Measurements from ENCODE around the gene ERC2. TPM values are rescaled to one million over a fixed set of nuclear protein-coding genes. Genes with fewer than 3 reads are reported as not detected.

ERC2 gene
- total RNA-seq, 6 donors from 2014 or later, result 0.67 to 14.7 (median 1.3) TPM

DNA sequence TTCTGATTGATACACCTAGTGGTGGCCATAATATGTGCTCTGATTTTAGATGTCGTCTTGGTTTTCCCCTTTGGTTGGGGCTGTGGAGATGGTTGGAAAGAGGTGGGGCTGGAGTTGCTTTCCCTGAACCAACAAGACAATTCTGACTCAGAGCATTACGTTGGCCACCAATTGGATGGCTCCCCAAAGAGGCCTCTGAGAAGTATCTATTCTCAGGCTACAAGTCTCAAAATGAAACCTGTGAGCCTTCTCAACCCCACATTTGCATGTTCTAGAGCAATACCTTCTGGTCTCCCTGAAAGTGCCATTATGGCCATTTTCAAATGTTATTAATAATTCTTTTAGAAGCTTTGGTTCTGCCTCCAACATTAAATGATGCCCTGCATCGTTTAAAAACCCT, 792.8 kb downstream of the ERC2 start:
- H3K4me3 ChIP-seq, result no peak overlapping the region
- H3K27ac ChIP-seq, result no peak overlapping the region
- peaks cover 0 to 4% (median 0%) of the 10 kb centered on the region in 4 donors for H3K4me1 ChIP-seq
- no peaks in the 10 kb centered on the region for H3K27me3 ChIP-seq
- TF ChIP-seq POLR2AphosphoS5 (IDR thresholded peaks at IDR 0.05) (no peak), POLR2A (IDR thresholded peaks at IDR 0.05) (no peak), EP300 (IDR thresholded peaks at IDR 0.05) (no peak)
- TF ChIP-seq, protein P1, sequence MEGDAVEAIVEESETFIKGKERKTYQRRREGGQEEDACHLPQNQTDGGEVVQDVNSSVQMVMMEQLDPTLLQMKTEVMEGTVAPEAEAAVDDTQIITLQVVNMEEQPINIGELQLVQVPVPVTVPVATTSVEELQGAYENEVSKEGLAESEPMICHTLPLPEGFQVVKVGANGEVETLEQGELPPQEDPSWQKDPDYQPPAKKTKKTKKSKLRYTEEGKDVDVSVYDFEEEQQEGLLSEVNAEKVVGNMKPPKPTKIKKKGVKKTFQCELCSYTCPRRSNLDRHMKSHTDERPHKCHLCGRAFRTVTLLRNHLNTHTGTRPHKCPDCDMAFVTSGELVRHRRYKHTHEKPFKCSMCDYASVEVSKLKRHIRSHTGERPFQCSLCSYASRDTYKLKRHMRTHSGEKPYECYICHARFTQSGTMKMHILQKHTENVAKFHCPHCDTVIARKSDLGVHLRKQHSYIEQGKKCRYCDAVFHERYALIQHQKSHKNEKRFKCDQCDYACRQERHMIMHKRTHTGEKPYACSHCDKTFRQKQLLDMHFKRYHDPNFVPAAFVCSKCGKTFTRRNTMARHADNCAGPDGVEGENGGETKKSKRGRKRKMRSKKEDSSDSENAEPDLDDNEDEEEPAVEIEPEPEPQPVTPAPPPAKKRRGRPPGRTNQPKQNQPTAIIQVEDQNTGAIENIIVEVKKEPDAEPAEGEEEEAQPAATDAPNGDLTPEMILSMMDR (IDR thresholded peaks at IDR 0.05), result no peak
- H3K36me3 ChIP-seq, result no peaks in the 10 kb centered on the region
- no peaks in the 10 kb centered on the region for H3K9me3 ChIP-seq
- ATAC-seq (ENCODE audit: low FRiP score in 2 of 2) (no peak), DNase-seq (no peak)
- WGBS, 2 donors, result 79 to 84% methylated on average over 3 of the region's 3 CpGs

DNA sequence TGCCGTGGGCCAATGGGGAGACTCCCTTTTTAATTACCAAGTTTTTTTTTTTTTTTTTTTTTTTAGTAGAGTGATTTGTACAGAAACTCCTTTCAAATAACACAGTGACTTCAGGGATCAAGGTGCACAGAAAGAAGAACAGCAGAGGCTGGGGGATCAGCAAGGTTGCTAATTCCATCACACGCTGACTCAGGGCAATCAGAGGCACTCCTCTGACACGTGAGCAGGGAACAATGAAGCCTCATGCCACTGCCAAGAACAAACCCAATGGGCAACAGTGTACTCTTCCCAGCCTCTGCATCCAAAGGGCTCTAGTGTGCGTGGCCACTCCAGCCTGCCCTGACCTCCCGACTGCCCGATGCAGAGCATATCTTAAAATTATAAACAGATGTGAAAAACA, 794.5 kb downstream of the ERC2 start:
- Histone ChIP-seq H3K4me3 (no peak overlapping the region), H3K36me3 (no peaks in the 10 kb centered on the region), H3K27me3 (no peaks in the 10 kb centered on the region), H3K4me1 (peaks cover 0 to 6% (median 0%) of the 10 kb centered on the region in 4 donors), H3K9me3 (no peaks in the 10 kb centered on the region), H3K27ac (no peak overlapping the region)
- ATAC-seq (ENCODE audit: low FRiP score in 2 of 2) (no peak), DNase-seq (no peak)
- WGBS, 2 donors, result 69 to 74% methylated on average over 6 of the region's 6 CpGs
- TF ChIP-seq, protein P1 (IDR thresholded peaks at IDR 0.05), result no peak
- no peak for TF ChIP-seq EP300 (IDR thresholded peaks at IDR 0.05)
- no peak for TF ChIP-seq POLR2AphosphoS5 (IDR thresholded peaks at IDR 0.05)
- no peak for TF ChIP-seq POLR2A (IDR thresholded peaks at IDR 0.05)

DNA sequence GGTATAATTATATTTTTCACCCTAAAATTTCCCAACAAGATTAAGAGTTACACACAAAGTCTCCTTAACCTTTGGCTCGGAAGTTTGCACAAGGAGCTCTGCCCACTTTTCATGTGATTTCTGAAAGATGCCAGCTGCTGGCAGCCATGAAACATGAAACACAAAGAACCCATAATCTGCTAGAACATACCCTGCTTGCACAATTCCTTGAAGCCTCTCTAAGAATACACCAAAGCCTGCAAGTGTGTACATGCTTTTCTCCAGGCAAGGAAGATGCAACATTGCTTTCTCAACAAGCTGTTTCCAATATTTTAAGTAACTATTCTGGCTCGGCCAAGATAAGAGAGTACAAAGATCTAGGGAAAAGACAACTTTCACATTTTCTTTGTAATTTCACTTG, 799.1 kb downstream of the ERC2 start:
- Histone ChIP-seq H3K4me1 (peaks cover 0 to 2% (median 0%) of the 10 kb centered on the region in 4 donors), H3K27me3 (no peaks in the 10 kb centered on the region), H3K27ac (no peak overlapping the region), H3K9me3 (no peaks in the 10 kb centered on the region), H3K36me3 (no peaks in the 10 kb centered on the region), H3K4me3 (no peak overlapping the region)
- ATAC-seq (ENCODE audit: low FRiP score in 2 of 2) (no peak), DNase-seq (no peak)
- TF ChIP-seq, protein P1 (IDR thresholded peaks at IDR 0.05), result no peak
- no peak for TF ChIP-seq POLR2AphosphoS5 (IDR thresholded peaks at IDR 0.05)
- no peak for TF ChIP-seq EP300 (IDR thresholded peaks at IDR 0.05)
- TF ChIP-seq POLR2A (IDR thresholded peaks at IDR 0.05), result no peak
- WGBS, 2 donors, result 71% methylated on average over 2 of the region's 2 CpGs

DNA sequence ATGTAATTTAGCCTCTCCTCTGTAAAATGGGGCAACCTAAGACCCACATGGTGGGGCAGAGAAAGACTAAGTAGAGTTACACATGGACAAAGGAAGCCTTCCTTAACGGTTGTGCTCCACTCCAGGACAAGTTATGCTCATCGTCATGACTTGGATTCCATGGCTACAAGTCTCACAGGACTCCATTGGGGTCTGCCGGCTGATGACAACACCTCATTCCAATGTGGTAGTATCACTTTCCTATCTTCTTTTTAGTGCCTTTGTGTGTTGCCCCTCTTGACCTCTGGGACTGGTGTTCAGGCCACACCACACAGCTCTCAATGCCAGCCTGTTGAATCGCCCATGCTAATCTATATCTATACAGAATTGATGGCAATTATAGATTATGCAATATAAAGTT, 799.9 kb downstream of the ERC2 start:
- Histone ChIP-seq H3K9me3 (no peaks in the 10 kb centered on the region), H3K4me1 (peaks cover 0 to 2% (median 0%) of the 10 kb centered on the region in 4 donors), H3K36me3 (no peaks in the 10 kb centered on the region), H3K27me3 (no peaks in the 10 kb centered on the region), H3K4me3 (no peak overlapping the region), H3K27ac (no peak overlapping the region)
- ATAC-seq (ENCODE audit: low FRiP score in 2 of 2) (peak in 1 of 2 donors; percentile 45), DNase-seq (no peak)
- 85 to 86% methylated on average over 4 of the region's 4 CpGs for WGBS, 2 donors
- TF ChIP-seq POLR2A (IDR thresholded peaks at IDR 0.05) (no peak), EP300 (IDR thresholded peaks at IDR 0.05) (no peak), POLR2AphosphoS5 (IDR thresholded peaks at IDR 0.05) (no peak)
- TF ChIP-seq, protein P1 (IDR thresholded peaks at IDR 0.05), result no peak

DNA sequence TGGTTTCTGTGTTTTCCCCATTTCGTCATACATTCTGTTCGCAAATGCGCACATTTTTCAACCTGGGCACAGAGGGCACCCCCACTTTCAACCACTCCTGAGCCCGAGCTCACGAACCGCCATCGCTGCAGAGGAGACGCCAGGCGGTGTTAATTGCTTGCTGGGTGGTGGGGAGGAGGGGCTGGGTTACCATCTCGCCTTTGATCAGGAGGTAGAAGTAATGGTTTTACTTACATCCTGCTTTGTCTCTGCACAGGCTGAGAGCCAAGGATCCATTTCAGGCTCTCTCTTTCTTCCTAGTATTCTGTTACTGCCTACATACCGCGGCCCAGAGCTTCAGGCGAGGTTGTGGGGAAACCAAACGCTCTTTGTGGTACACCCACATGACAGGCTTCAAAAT, 803.9 kb downstream of the ERC2 start:
- Histone ChIP-seq H3K36me3 (no peaks in the 10 kb centered on the region), H3K4me3 (no peak overlapping the region), H3K27ac (no peak overlapping the region), H3K27me3 (no peaks in the 10 kb centered on the region), H3K4me1 (peaks cover 0 to 2% (median 0%) of the 10 kb centered on the region in 4 donors), H3K9me3 (no peaks in the 10 kb centered on the region)
- WGBS, 2 donors, result 77 to 85% methylated on average over 14 of the region's 14 CpGs
- ATAC-seq (ENCODE audit: low FRiP score in 2 of 2), result no peak
- peak in 1 of 2 donors; percentile 15 for DNase-seq
- TF ChIP-seq EP300 (IDR thresholded peaks at IDR 0.05), result no peak
- TF ChIP-seq, protein P1 (IDR thresholded peaks at IDR 0.05), result no peak
- TF ChIP-seq POLR2A (IDR thresholded peaks at IDR 0.05), result no peak
- no peak for TF ChIP-seq POLR2AphosphoS5 (IDR thresholded peaks at IDR 0.05)

Data from upper lobe of left lung (tissue), 6 donors.